CD4-positive, alpha-beta T cell treated with Interleukin-15 for 1 hour (primary cell): ENCODE data around the gene NMD3.
A peak's percentile ranks its signal among the peaks of the same experiment; 100 is the strongest.
"Not testable (repeated sequence)": the region's sequence is repeated elsewhere in the genome, so short reads cannot be mapped to it uniquely, and the experiment has no call there.

ENCODE experiments used
- DNase-seq: peaks from one replicate; pipeline ENCODE4 v3.0.0-alpha.2; 2020

The NMD3 gene

GRCh38 chr3:161220850-161221753, at the start of gene NMD3:
TSS of gene NMD3 (plus strand) at chr3:161221311. CDS start at chr3:161222014, 703 bp downstream.
- DNase-seq = peak; percentile 90

GRCh38 chr3:161171639-161172552, 49.2 kb upstream of the NMD3 start:
- no peak for DNase-seq

- no peak for DNase-seq
Measured at GRCh38 chr3:161175506-161175905, 45.6 kb upstream of the NMD3 start.

- no peak for DNase-seq
Measured at GRCh38 chr3:161177991-161178390, 43.1 kb upstream of the NMD3 start.

DNA sequence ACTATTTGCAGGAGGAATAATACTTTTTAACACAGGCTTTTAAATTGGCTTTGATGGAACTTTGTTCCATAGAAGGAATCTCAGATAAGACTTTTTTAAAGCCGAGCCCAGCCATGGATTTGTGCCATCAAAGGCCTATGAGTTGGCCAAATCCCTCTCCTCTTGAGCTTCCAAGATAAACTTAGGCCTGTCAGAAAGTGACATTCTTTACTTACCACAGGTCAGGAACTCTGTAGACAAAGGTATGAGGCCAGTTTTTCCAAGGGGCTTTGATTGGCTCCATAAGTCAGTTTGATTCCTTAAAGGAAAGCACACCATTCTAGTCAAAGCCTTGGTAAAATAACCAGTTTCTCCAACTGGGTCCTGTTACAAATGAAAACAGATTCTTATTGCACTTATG, 39.7 kb upstream of the NMD3 start:
- DNase-seq = not testable (repeated sequence)

DNA sequence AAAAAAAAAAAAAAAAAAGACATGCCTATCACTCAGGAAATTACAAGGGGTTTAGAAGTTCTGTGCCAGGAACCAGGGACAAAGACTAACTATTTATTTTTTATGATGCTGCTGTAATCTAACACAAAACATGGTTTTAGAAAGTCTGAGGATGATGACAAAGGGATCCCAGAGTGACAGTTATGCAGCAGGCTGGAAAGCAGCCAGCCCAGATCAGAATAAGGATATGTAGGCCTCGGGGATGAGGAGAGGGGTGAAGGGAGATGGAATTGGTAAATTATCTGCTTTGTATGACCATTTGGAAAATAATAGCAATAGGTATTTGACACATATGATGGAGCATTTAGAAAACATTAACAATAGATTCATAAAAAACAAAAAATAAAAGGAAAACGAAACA, 34.1 kb upstream of the NMD3 start:
- DNase-seq = no peak

DNA sequence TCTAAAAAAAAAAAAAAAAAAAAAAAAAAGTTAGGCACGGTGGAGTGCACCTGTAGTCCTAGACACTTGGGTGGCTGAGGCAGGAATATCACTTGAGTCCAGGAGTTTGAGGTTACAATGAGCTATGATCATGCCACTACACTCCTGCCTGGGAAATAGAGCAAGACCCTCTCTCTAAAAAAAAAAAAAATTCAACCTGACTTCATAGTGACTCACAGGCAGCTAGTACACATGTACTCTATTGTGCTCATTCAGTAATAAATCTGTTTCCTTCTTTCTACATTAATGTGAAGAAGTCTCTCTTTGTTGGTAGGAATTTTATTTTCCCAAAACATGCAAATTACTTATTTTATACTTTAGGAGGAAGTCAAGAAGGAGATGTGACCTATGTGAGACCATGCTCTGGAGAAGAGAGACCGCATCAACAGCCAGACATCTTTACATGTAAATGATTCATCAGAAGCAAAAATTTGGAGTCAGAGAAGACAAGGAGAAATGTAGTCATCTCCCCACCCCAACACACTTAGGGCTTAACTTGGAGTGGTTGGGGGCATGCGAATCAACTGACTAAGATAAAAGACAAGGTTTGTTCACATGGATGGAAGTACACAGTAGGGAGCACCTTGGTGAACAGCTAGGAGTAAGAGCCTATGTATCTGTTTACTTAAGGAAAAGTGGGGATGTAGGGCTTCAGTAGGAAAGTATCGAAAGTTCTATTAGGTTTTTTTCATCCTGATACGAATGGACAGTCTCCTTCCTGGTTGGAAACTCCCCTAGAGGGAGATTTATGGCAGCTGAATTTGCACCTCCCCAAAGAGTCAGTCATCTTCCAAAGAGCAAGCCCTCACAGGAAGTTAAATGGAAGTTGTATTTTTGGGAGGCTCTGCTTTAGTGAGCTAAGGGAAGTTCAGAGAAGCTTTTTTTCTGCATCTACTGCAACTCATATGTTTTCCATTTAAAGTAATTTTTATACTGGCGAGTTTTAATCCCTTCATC, 23.0 kb upstream of the NMD3 start:
- DNase-seq = no peak

GRCh38 chr3:161199926-161200325, 21.2 kb upstream of the NMD3 start:
- DNase-seq = no peak

DNA sequence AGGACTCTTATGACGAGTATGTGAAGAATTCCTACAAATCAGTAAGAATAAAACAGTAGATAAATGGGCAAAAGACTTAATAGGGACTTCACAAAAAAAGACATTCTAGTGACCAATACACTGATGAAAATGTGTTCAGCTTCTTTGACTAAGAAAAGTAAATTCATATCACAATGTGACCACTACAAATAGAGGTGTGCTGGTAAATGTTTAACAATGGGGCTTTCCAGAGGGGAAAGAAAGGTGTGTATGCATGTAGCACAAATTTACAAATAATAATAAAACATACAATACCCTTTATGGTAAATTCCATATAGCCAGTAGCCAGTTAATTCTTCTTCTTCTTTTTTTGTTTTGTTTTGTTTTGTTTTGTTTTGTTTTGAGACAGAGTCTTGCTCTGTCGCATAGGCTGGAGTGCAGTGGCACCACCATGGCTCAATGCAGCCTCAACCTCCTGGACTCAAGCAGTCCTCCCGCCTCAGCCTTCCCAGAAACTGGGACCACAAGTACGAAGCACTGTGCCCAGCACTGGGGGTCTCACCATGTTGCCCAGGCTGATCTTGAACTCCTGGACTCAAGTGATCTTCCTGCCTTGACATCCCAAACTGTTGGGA, 17.5 kb upstream of the NMD3 start:
- no peak for DNase-seq

DNA sequence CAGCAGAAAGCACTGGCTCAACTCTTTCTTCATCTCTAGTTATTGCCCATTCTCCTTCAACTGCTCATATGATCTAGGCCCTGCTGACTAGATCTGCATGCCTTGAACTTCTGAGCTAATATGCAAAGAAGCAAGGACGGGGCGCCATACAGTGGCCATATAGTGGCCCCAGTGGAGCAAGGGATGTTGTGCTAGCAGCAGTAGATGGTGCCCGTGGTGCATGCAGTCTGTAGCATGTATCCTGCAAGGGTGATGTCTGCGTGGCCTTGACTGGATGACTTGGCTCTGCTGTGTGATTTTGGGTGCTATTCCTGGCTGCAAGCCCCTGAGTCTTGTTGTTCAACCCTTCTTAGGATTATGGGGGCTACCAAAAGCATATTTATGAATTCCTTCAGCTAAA, 12.2 kb upstream of the NMD3 start:
- no peak for DNase-seq

DNA sequence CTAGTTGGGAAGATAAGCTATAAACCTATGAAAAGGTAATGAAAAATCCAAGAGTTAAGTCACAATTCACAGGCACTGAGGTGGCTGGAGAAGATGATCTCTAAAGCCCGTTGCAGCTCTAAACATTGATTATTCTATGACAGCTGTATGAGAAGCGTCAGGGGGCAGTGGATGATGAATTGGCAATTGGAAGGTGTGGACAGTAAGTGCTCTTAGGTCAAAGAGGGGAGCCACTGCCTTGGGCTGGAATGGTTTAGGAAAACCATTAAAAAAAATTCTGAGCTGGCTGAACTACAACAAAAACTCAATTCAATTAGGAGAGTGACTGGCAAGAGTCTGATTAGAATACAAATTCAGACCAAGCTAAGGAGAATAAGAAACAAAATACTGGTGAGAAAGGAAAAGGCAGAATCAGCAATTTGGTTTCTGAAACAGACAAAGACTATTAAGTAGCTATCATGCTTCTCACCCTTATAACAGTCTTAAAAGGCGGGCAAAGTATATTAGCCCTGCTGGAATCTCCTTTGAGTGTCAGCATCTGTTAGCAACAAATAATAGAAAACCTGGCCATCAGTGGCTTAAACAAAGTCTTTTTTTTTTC, 8.8 kb upstream of the NMD3 start:
- DNase-seq = no peak

DNA sequence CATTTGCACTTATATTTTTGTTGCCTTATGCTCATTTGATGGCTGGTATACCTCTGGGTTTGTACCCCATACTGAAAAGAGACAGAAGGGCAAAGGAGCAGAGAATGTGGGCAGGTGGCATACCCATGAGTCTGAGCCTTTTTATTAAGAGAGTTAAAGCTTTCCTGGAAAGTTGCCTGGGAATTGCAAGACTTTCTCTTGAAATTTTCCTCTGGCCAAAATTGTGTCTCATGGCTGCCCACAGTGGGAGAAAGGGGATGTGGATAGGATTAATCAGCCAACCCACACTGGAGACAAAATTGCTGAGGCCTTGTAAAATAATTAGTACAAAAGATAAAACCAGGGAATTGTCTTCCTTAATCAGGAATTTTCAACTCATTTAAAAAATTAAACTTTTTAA, 8.2 kb upstream of the NMD3 start:
- no peak for DNase-seq

DNA sequence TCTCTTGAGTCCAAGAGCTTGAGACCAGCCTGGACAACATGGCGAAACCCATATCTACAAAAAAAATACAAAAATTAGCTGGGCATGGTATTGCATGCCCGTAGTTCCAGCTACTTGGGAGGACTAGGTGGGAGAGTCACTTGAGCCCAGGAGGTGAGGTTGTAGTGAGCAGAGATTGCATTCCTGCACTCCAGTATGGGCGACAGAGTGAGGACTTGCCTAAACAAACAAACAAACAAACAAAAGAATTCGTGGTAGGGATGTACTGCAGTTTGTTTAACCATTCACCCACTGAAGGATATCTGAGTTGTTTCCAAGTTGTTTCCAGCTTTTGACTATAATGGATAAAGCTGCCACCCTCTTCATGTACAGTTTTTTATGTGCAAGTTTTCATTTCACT, 7.5 kb upstream of the NMD3 start:
- DNase-seq = no peak

- DNase-seq = no peak
Measured at GRCh38 chr3:161215185-161215584, 5.9 kb upstream of the NMD3 start.

- no peak for DNase-seq
Measured at GRCh38 chr3:161217496-161217895, 3.6 kb upstream of the NMD3 start.

DNA sequence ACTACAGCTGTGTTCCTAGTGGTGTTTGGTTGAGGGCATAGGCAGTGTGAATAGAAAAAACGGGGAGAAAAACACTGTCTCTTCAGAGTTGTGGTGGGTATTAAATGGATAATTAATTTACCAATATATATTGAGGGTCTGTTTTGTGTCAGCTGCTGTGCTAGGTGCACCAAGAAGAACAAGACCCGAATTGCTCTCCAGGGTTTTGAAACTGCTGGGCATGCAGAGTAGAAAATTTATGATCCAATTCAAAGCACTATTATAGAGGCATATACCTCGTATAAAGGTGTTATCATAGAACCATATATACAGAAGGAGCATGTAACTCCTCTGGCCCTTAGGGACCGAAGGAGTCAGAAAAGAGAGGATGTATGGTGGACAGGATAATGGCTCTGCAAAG, 1.6 kb upstream of the NMD3 start:
- DNase-seq = no peak

DNA sequence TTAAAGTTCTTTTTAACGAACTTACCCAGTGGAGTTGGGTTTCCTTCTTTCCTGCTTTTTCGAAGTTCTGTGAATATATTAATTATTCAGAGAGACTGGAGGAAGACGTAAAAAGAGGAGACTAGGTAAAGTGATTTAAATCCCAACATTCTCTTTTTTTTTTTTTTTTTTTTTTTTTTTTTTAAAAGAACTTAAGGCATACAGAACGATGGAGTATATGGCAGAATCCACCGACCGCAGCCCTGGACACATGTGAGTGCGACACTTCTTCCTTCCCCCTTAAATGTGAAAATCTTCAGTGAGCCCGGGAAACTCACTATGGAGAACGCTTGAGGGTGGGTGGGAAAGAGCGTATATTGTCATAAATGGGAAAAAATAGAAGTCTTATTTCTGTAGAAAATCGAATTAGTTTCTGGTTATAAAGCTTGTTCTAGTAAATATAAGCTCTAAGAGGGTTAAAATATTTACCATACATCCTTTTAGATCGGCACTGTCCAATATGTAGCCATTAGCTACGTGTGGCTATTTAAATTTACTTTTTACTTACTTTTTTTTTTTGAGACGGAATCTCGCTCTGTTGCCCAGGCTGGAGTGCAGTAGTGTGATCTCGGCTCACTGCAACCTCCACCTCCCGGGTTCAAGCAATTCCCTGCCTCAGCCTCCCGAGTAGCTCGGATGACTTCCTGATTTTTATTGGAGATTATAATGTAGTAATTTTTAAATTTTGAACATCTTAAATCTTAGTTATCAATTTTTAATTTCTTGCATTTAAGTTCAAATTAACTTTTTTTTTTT, 892 bp downstream of the NMD3 start:
- DNase-seq = no peak

DNA sequence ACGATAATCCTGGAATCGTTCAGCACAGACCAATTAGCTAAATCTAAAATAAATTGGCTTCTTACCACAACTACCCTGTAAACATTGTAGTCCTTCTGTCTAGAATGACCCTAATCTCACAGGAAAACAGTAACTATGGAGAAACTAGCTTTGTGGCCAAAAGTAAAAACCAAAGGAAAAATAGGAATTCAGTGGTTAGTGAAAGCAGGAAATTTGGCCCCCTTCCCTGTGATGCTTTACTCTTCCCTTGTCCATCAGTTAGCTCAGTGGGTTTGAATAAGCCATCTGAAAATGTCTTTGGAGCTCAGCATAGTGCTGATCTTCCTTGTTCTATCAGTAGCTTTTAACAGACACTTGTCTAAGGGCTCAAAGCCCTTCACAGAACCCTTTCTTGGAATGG, 1.6 kb downstream of the NMD3 start:
- DNase-seq = no peak

GRCh38 chr3:161224786-161225185, 3.7 kb downstream of the NMD3 start:
- no peak for DNase-seq

DNA sequence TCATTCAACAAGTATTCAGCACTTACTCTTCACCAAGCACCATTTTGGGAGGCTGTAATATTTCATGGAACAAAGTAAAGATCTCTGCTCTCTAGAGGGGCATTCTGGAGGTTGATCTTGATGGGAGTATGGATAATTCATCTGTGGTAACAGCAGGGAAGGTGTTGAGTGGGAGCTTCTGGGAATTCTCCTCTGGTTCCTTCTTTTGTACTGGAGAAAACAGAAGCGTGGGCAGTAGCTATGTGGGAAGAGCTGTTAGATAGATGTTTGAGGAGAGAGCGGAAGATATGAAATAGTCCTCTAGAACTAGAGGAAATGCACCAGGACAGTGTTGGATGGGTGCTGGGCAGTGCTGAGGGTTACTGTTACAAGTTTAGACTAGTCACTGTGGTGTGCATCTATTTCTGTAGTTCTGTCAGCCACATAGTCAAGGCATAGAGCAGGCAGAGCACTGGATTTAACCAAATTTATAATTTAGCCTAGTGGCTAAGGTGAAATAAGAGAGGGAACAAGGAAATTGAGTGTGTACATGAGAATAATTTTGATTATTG, 9.6 kb downstream of the NMD3 start:
- DNase-seq = no peak

DNA sequence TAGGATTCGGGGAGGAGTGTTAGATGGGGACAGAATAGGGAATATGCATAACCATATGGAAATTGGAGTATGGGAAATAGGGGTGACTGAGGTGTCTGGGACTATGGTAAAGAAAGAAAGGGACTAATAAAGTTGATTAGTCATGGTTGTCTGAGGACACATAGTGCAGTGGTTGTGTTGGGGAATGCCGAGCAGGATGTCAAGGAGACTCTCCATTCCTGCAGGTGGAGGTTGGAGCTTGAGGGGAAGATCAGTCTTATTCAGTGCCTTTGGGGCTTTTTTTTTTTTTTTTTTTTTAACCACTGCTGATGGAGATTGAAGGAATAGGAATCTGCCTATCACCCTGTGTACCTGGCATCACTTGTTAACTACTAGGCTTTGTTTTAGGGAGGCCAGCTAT, 10.8 kb downstream of the NMD3 start:
- no peak for DNase-seq
